Effector memory CD4-positive, alpha-beta T cell (primary cell): ENCODE data around the gene CCNB2.
A peak's percentile ranks its signal among the peaks of the same experiment; 100 is the strongest.
"Not testable (repeated sequence)": the region's sequence is repeated elsewhere in the genome, so short reads cannot be mapped to it uniquely, and the experiment has no call there.

Source experiments
- DNase-seq, 3 donors: peaks; one replicate each; pipeline ENCODE4 v3.0.0-alpha.2; 2020
- H3K27ac ChIP-seq: 2 replicates; pipeline ENCODE4 v1.7.0; 2013; ENCODE audit warnings: mild to moderate bottlenecking, low read length, moderate library complexity; ENCODE audit not compliant: insufficient read depth, poor library complexity, severe bottlenecking
- H3K27me3 ChIP-seq: replicated peaks from 2 replicates; pipeline ENCODE4 v1.7.0; 2013; ENCODE audit warnings: mild to moderate bottlenecking, low read length; ENCODE audit not compliant: insufficient read depth, control insufficient read depth, poor library complexity, severe bottlenecking
- H3K36me3 ChIP-seq: 2 replicates; pipeline ENCODE4 v1.7.0; 2013; ENCODE audit warnings: mild to moderate bottlenecking, low read length, moderate library complexity; ENCODE audit not compliant: control insufficient read depth, insufficient read depth
- H3K4me1 ChIP-seq: 2 replicates; pipeline ENCODE4 v1.7.0; 2013; ENCODE audit warnings: low read length, mild to moderate bottlenecking; ENCODE audit not compliant: control insufficient read depth, insufficient read depth, poor library complexity, severe bottlenecking
- H3K4me3 ChIP-seq: 2 replicates; pipeline ENCODE4 v1.7.0; 2013; ENCODE audit warnings: low read length, low read depth, mild to moderate bottlenecking; ENCODE audit not compliant: insufficient read depth, poor library complexity, severe bottlenecking
- H3K9me3 ChIP-seq: 2 replicates; pipeline ENCODE4 v1.7.0; 2013; ENCODE audit warnings: mild to moderate bottlenecking, low read length, moderate library complexity; ENCODE audit not compliant: control insufficient read depth

Gene CCNB2

GRCh38 chr15:59104602-59104911 lies 389 bp upstream of the CCNB2 start:
- Histone ChIP-seq H3K27ac (peak overlapping the region; percentile 71), H3K27me3 (no peaks in the 10 kb centered on the region), H3K4me1 (peaks cover 6% of the 10 kb centered on the region), H3K9me3 (no peaks in the 10 kb centered on the region), H3K36me3 (no peaks in the 10 kb centered on the region), H3K4me3 (peak overlapping the region; percentile 71)
- DNase-seq = no peak

GRCh38 chr15:59105854-59106253 lies 908 bp downstream of the CCNB2 start:
- Histone ChIP-seq H3K27me3 (no peaks in the 10 kb centered on the region), H3K4me1 (peaks cover 6% of the 10 kb centered on the region), H3K27ac (no peak overlapping the region), H3K4me3 (no peak overlapping the region), H3K36me3 (no peaks in the 10 kb centered on the region), H3K9me3 (no peaks in the 10 kb centered on the region)
- DNase-seq = no peak

DNA sequence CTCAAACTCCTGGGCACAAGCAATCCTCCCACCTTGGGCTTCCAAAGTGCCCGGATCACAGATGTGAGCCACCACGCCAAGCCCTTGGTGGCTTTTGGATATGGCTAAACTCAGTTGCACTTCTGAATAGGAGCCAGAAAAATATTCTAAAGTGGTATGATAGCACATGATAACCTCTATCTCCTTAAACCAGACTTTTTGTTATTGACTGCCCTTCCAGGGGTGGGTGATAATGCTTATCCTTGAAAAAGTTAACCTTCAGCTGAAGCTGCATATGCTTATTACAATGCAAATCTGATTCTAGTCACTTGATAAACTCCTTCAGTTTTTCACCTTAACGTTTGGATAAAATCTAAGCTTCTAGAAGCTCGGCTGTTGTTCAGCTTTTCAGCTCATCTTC lies 6.3 kb downstream of the CCNB2 start:
- Histone ChIP-seq H3K9me3 (no peaks in the 10 kb centered on the region), H3K27me3 (no peaks in the 10 kb centered on the region), H3K27ac (no peak overlapping the region), H3K36me3 (no peaks in the 10 kb centered on the region), H3K4me3 (no peak overlapping the region), H3K4me1 (no peaks in the 10 kb centered on the region)
- DNase-seq = no peak

DNA sequence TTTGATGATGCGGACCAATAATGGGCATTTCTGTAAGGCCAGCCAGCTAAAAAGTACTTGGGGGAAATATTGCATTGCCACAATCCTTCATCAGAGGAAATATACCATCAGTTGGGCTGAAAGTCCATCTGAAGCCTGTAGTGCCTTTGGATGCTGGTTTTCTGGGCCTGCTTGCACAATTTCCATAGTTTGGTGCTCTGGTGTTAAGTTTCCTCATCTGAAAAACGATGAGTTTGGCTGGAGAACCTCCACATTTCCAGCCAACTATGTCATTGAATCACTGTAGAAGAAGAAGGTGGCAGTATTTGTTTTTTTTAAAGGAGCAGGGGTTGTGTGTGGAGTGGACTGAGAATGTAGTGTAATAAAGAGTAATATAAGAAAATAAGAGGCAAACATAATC lies 10.1 kb downstream of the CCNB2 start:
- DNase-seq = no peak
- Histone ChIP-seq H3K9me3 (no peaks in the 10 kb centered on the region), H3K27ac (no peak overlapping the region), H3K36me3 (no peaks in the 10 kb centered on the region), H3K27me3 (no peaks in the 10 kb centered on the region), H3K4me1 (no peaks in the 10 kb centered on the region), H3K4me3 (no peak overlapping the region)

- no peaks in the 10 kb centered on the region for H3K36me3 ChIP-seq
- H3K4me1 ChIP-seq = no peaks in the 10 kb centered on the region
- H3K27me3 ChIP-seq = no peaks in the 10 kb centered on the region
- H3K27ac ChIP-seq = no peak overlapping the region
- no peaks in the 10 kb centered on the region for H3K9me3 ChIP-seq
- DNase-seq = no peak
- no peak overlapping the region for H3K4me3 ChIP-seq
Measured at GRCh38 chr15:59116141-59116540, 11.2 kb downstream of the CCNB2 start.

GRCh38 chr15:59116771-59117170 lies 11.8 kb downstream of the CCNB2 start:
- no peaks in the 10 kb centered on the region for H3K4me1 ChIP-seq
- no peak for DNase-seq
- no peaks in the 10 kb centered on the region for H3K9me3 ChIP-seq
- no peaks in the 10 kb centered on the region for H3K36me3 ChIP-seq
- H3K27me3 ChIP-seq = no peaks in the 10 kb centered on the region
- H3K27ac ChIP-seq = no peak overlapping the region
- H3K4me3 ChIP-seq = no peak overlapping the region

GRCh38 chr15:59119625-59120024 lies 14.7 kb downstream of the CCNB2 start:
- H3K27me3 ChIP-seq = no peaks in the 10 kb centered on the region
- no peaks in the 10 kb centered on the region for H3K9me3 ChIP-seq
- H3K4me1 ChIP-seq = no peaks in the 10 kb centered on the region
- H3K4me3 ChIP-seq = no peak overlapping the region
- DNase-seq = no peak
- no peak overlapping the region for H3K27ac ChIP-seq
- H3K36me3 ChIP-seq = no peaks in the 10 kb centered on the region

DNA sequence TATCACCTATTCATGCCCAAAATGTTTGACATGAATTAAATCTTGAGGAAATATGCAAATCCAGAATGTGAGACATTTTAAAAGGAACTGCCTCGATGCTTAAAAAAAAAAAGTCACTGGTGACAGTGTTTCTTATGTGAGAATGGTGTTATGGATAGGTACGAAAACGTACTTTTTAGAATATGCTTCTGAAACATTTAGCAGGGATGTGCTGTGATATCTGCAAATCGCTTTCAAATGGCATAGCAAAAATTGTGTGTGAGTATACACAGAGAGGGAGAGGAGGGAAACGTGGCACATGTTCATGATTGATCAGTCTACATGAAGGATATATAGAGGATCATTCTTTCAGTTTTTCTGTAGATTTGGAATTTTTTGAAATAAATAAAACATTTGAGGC lies 16.0 kb downstream of the CCNB2 start:
- Histone ChIP-seq H3K4me1 (no peaks in the 10 kb centered on the region), H3K4me3 (no peak overlapping the region), H3K27ac (no peak overlapping the region), H3K9me3 (no peaks in the 10 kb centered on the region), H3K27me3 (no peaks in the 10 kb centered on the region), H3K36me3 (no peaks in the 10 kb centered on the region)
- DNase-seq = no peak

DNA sequence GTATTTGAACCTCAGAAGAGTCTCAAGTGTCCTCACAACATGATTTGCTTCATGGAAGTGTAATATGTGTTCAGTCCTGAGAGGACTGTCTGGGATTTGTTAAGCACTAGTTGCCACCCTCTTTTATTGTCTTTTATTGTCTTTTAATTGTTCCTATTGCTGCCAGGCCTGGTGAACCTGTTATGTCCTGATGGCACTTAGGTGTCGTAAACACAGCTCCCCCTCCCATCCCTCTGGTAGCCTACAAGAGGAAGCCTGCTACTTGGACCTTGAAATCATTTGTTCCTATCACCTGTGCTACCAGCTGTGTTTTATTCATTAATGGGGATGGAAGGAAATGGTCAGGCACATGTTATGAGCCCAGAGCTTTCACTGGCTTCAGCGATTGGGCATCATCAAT lies 19.3 kb downstream of the CCNB2 start:
- H3K27ac ChIP-seq = no peak overlapping the region
- H3K36me3 ChIP-seq = no peaks in the 10 kb centered on the region
- H3K4me3 ChIP-seq = no peak overlapping the region
- DNase-seq = no peak
- no peaks in the 10 kb centered on the region for H3K27me3 ChIP-seq
- no peaks in the 10 kb centered on the region for H3K4me1 ChIP-seq
- no peaks in the 10 kb centered on the region for H3K9me3 ChIP-seq

GRCh38 chr15:59125683-59126082 lies 20.7 kb downstream of the CCNB2 start:
- H3K27ac ChIP-seq, DNase-seq, H3K27me3 ChIP-seq: not testable (repeated sequence)

DNA sequence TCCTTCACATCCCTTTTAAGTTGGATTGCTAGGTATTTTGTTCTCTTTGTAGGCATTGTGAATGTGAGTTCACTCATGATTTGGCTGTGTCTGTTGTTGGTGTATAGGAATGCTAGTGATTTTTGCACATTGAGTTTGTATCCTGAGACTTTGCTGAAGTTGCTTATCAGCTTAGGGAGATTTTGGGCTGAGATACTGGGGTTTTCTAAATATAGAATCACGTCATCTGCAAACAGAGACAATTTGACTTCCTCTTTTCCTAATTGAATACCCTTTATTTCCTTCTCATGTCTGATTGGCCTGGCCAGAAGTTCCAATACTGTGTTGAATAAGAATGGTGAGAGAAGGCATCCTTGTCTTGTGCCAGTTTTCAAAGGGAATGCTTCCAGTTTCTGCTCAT lies 22.3 kb downstream of the CCNB2 start:
- not testable (repeated sequence) for H3K27ac ChIP-seq, H3K27me3 ChIP-seq, H3K4me3 ChIP-seq, H3K36me3 ChIP-seq, DNase-seq, H3K4me1 ChIP-seq, H3K9me3 ChIP-seq

More at GRCh38 chr15:59125683-59126082, 20.7 kb downstream of the CCNB2 start:
- H3K9me3 ChIP-seq, H3K4me1 ChIP-seq, H3K36me3 ChIP-seq, H3K4me3 ChIP-seq: not testable (repeated sequence)
